ENCODE results near the gene TFG. TPM values are rescaled to one million over a fixed set of nuclear protein-coding genes. Genes with fewer than 3 reads are reported as not detected.

Gene TFG
- total RNA-seq, 2 donors from 2014 or later = 44.8 to 74.0 TPM

Other genes with a start within 250 kb of the TFG start
- gene TMEM45A, start 216.9 kb upstream of the TFG start, total RNA-seq = 1 to 10 TPM in 1 of 2 donors, under 1 TPM in 1; 0.36 to 6.6 TPM
- not detected for gene ADGRG7, start 99.9 kb upstream of the TFG start, total RNA-seq

Data from activated naive CD4-positive, alpha-beta T cell treated with anti-CD3 and anti-CD28 coated beads, Interleukin-2, amount 50 U/mL, for 72 hours (primary cell).